ENCODE measurements around the gene POU2AF2.
"Not testable (repeated sequence)": the region's sequence is repeated elsewhere in the genome, so short reads cannot be mapped to it uniquely, and the experiment has no call there.

The POU2AF2 gene

GRCh38 chr11:111258046-111258445 lies 12.5 kb downstream of the POU2AF2 start:
- no peak for DNase-seq

GRCh38 chr11:111259896-111260295 lies 14.4 kb downstream of the POU2AF2 start:
- DNase-seq: no peak

GRCh38 chr11:111260811-111261210 lies 15.3 kb downstream of the POU2AF2 start:
- DNase-seq: no peak

- no peak for DNase-seq
These were observed 19.1 kb downstream of the POU2AF2 start for GRCh38 chr11:111264646-111265045.

GRCh38 chr11:111265421-111265820 lies 19.9 kb downstream of the POU2AF2 start:
- DNase-seq: no peak

GRCh38 chr11:111268303-111268702 lies 22.8 kb downstream of the POU2AF2 start:
- DNase-seq: not testable (repeated sequence)

- peak in 5 of 56 donors; percentile 3 to 23 (median 4) for DNase-seq
These were observed 23.8 kb downstream of the POU2AF2 start for GRCh38 chr11:111269146-111269868.

- DNase-seq: no peak
These were observed 26.9 kb downstream of the POU2AF2 start for GRCh38 chr11:111272420-111272819.

GRCh38 chr11:111282562-111283075 lies 37.1 kb downstream of the POU2AF2 start:
- no peak for DNase-seq

GRCh38 chr11:111283945-111284481 lies 38.5 kb downstream of the POU2AF2 start:
- DNase-seq: no peak

GRCh38 chr11:111285189-111286091 lies 39.9 kb downstream of the POU2AF2 start:
- no peak for DNase-seq

GRCh38 chr11:111291764-111292163 lies 46.2 kb downstream of the POU2AF2 start:
- no peak for DNase-seq

GRCh38 chr11:111292408-111292807 lies 46.9 kb downstream of the POU2AF2 start:
- not testable (repeated sequence) for DNase-seq

GRCh38 chr11:111296196-111296595 lies 50.7 kb downstream of the POU2AF2 start:
- no peak for DNase-seq

GRCh38 chr11:111297696-111298095 lies 52.2 kb downstream of the POU2AF2 start:
- DNase-seq: no peak

- DNase-seq: peak in 16 of 56 donors; percentile 19 to 56 (median 46)
These were observed 53.0 kb downstream of the POU2AF2 start, which contains the start of gene POU2AF3 for GRCh38 chr11:111298413-111299100. POU2AF3 (plus strand) TSS chr11:111298546; CDS start chr11:111298582, 36 bp downstream.

GRCh38 chr11:111299101-111300026 lies 53.8 kb downstream of the POU2AF2 start:
- peak in 42 of 56 donors; percentile 2 to 70 (median 40) for DNase-seq

GRCh38 chr11:111300569-111300968 lies 55.0 kb downstream of the POU2AF2 start:
- DNase-seq: no peak

- DNase-seq: no peak
These were observed 55.7 kb downstream of the POU2AF2 start for GRCh38 chr11:111301004-111301841.

All from nucleus accumbens (tissue), 56 donors.